22Rv1 (cell line): ENCODE results near the gene CPHXL2.

ENCODE experiments used
- H3K27ac ChIP-seq: fragments of 450-650 bp; 2 replicates; pipeline ENCODE4 v1.5.1; 2017
- ZFX ChIP-seq: fragments of 450-650 bp; IDR thresholded peaks from 2 replicates; pipeline ENCODE4 v1.6.1; 2017; ENCODE audit warnings: antibody characterized with exemption, borderline replicate concordance
- TF ChIP-seq, protein P1 (sequence below): fragments of 450-650 bp; IDR thresholded peaks from 2 replicates; pipeline ENCODE4 v1.5.1; 2017; ENCODE audit warnings: mild to moderate bottlenecking

The CPHXL2 gene

GRCh38 chr16:75676909-75677308 is at the start of gene CPHXL2:
CPHXL2 (minus strand) TSS chr16:75677009; CDS start chr16:75676999, 10 bp downstream.
- no peak for TF ChIP-seq ZFX
- TF ChIP-seq, protein P1, sequence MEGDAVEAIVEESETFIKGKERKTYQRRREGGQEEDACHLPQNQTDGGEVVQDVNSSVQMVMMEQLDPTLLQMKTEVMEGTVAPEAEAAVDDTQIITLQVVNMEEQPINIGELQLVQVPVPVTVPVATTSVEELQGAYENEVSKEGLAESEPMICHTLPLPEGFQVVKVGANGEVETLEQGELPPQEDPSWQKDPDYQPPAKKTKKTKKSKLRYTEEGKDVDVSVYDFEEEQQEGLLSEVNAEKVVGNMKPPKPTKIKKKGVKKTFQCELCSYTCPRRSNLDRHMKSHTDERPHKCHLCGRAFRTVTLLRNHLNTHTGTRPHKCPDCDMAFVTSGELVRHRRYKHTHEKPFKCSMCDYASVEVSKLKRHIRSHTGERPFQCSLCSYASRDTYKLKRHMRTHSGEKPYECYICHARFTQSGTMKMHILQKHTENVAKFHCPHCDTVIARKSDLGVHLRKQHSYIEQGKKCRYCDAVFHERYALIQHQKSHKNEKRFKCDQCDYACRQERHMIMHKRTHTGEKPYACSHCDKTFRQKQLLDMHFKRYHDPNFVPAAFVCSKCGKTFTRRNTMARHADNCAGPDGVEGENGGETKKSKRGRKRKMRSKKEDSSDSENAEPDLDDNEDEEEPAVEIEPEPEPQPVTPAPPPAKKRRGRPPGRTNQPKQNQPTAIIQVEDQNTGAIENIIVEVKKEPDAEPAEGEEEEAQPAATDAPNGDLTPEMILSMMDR, result no peak
- no peak within 1 kb of the TSS for H3K27ac ChIP-seq

- no peak within 1 kb of the TSS for H3K27ac ChIP-seq
- TF ChIP-seq, protein P1, result no peak
- no peak for TF ChIP-seq ZFX
These were observed 49.6 kb upstream of the CPHXL2 start, which contains the start of gene CPHXL for GRCh38 chr16:75726390-75726789. CPHXL (minus strand) TSS chr16:75726490; CDS start chr16:75726442, 48 bp downstream.

GRCh38 chr16:75718452-75718851 is 41.6 kb upstream of the CPHXL2 start:
- no peak overlapping the region for H3K27ac ChIP-seq
- TF ChIP-seq, protein P1, result no peak
- TF ChIP-seq ZFX, result no peak

DNA sequence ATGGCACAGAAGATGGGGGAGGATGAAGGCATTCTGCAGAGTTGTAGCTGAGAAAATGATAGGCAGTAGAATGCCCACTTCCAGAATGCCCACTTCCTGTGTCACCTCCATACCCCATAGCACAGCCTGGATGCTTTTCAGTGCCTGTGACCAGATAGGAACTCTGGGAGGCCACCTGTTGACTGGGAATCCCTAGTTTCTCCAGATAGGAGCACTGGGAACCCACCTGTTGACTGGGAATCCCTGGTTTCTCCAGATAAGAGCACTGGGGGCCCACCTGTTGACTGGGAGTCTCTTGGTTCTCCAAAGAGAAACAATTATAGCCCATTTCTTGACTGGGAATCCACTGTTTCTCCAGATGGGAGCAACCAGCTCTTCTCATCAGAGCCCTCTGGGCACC is 37.9 kb upstream of the CPHXL2 start:
- H3K27ac ChIP-seq, result no peak overlapping the region
- TF ChIP-seq, protein P1, result no peak

GRCh38 chr16:75710344-75710743 is 33.5 kb upstream of the CPHXL2 start:
- H3K27ac ChIP-seq, result no peak overlapping the region
- no peak for TF ChIP-seq ZFX
- TF ChIP-seq, protein P1, result no peak

GRCh38 chr16:75703306-75703705 is 26.5 kb upstream of the CPHXL2 start:
- TF ChIP-seq, protein P1, result no peak
- TF ChIP-seq ZFX, result no peak
- no peak overlapping the region for H3K27ac ChIP-seq

- TF ChIP-seq, protein P1, result no peak
- no peak for TF ChIP-seq ZFX
- H3K27ac ChIP-seq, result no peak overlapping the region
These were observed 25.4 kb upstream of the CPHXL2 start for GRCh38 chr16:75702242-75702641.
